Activated T-cell treated with anti-CD3 and anti-CD28 coated beads, Interleukin-2, amount 50 U/mL, for 4 hours (primary cell): ENCODE results near the gene OR6B2. TPM values are rescaled to one million over a fixed set of nuclear protein-coding genes. Genes with fewer than 3 reads are reported as not detected.

Experiments used
- total RNA-seq, 3 donors: library from RNA; stranded (reverse); gene quantifications; one replicate each; pipeline ENCODE4 v1.2.1, GENCODE V29; 2021

Gene OR6B2
- total RNA-seq, 3 donors from 2014 or later = not detected

Other genes starting within 250 kb of the OR6B2 start
- gene NDUFA10, start 5.1 kb downstream of the OR6B2 start, total RNA-seq = 100 to 1,000 TPM; 122 to 128 (median 128) TPM
- gene OR6B3, start 23.1 kb upstream of the OR6B2 start, total RNA-seq = not detected
- gene COPS9, start 105.9 kb upstream of the OR6B2 start, total RNA-seq = 100 to 1,000 TPM; 171 to 191 (median 172) TPM
- not detected for gene OTOS, start 110.2 kb upstream of the OR6B2 start, total RNA-seq